ENCODE data around the gene C11orf91.

GRCh38 chr11:33723238-33723881 is 22.7 kb upstream of the C11orf91 start:
- no peak for TF ChIP-seq CTCF (conservative IDR thresholded peaks at IDR 0.05; ENCODE audit: low read depth, low read length)
- TF ChIP-seq EZH2 (IDR thresholded peaks at IDR 0.05; ENCODE audit: borderline replicate concordance, low read depth, low read length, poor library complexity, severe bottlenecking), result no peak
